IPS-20b (cell line): ENCODE results near the gene SFMBT1.

Source experiments
- H3K27ac ChIP-seq: one replicate; pipeline ENCODE4 v1.5.1; 2013; ENCODE audit warnings: low read length
- H3K27me3 ChIP-seq: 2 replicates; pipeline ENCODE4 v1.6.1; 2013; ENCODE audit warnings: mild to moderate bottlenecking, low read length, inconsistent platforms; ENCODE audit not compliant: insufficient read depth
- H3K36me3 ChIP-seq: 2 replicates; pipeline ENCODE4 v1.6.1; 2013; ENCODE audit warnings: low read depth, mild to moderate bottlenecking, inconsistent platforms, low read length, moderate library complexity; ENCODE audit not compliant: insufficient read depth
- H3K4me1 ChIP-seq: 2 replicates; pipeline ENCODE4 v1.6.1; 2013; ENCODE audit warnings: mild to moderate bottlenecking, control low read depth, inconsistent platforms, low read length, moderate library complexity; ENCODE audit not compliant: insufficient read depth
- H3K4me3 ChIP-seq: 2 replicates; pipeline ENCODE4 v1.5.1; 2013; ENCODE audit warnings: mild to moderate bottlenecking, low read length, inconsistent platforms
- H3K9ac ChIP-seq: 2 replicates; pipeline ENCODE4 v1.6.1; 2013; ENCODE audit warnings: low read depth, mild to moderate bottlenecking, inconsistent platforms, low read length, moderate library complexity
- H3K9me3 ChIP-seq: 2 replicates; pipeline ENCODE4 v1.6.1; 2013; ENCODE audit warnings: mild to moderate bottlenecking, low read depth, low read length, inconsistent platforms; ENCODE audit not compliant: insufficient read depth

The SFMBT1 gene, protein sequence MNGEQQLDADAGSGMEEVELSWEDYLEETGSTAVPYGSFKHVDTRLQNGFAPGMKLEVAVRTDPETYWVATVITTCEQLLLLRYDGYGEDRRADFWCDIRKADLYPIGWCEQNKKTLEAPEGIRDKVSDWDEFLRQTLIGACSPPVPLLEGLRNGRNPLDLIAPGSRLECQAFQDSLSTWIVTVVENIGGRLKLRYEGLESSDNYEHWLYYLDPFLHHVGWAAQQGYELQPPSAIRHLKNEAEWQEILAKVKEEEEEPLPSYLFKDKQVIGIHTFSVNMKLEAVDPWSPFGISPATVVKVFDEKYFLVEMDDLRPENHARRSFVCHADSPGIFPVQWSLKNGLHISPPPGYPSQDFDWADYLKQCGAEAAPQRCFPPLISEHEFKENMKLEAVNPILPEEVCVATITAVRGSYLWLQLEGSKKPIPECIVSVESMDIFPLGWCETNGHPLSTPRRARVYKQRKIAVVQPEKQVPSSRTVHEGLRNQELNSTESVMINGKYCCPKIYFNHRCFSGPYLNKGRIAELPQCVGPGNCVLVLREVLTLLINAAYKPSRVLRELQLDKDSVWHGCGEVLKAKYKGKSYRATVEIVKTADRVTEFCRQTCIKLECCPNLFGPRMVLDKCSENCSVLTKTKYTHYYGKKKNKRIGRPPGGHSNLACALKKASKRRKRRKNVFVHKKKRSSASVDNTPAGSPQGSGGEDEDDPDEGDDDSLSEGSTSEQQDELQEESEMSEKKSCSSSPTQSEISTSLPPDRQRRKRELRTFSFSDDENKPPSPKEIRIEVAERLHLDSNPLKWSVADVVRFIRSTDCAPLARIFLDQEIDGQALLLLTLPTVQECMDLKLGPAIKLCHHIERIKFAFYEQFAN

DNA sequence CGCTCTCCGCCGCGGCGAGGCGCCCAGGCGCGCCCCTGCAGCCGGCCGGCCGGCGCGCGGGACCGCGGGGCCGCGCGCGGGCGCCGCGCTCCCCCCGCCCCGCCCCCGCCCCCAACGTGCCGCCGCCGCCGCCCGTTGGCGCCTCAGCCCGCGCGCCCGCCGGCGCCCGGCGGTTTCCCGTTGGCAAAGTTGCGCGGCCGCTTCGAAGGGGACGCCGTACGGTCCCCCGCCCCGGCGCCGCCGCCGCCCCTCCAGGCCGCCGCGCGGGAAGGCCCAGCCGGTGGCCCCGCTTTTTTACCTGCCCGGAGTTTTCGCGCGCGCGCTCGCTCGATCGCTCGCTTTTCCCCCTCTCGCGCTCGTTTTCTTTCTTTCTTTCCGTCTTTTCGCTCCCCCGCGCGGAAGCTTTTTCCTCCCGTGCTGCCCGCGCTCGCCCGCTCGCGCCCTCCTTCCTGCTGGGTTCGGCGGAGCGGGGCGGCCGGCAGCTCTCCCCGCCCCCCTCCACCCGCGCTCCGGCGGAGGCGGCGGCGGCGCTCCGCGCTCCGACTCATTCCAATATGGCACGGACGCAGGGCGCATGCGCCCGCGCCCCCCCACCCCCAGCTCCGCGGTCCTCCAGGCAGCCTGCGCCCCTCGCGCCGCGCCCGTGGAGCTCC lies at the start of gene SFMBT1:
Gene SFMBT1 (minus strand): TSS at position 556 of the 653 bp plus-strand sequence. CDS start 76,945 bp downstream, outside the sequence.
- Histone ChIP-seq H3K4me1 (peaks cover 7% of the 10 kb centered on the region), H3K4me3 (peak within 1 kb of the TSS; percentile 86), H3K27me3 (peaks cover 47% of the 10 kb centered on the region), H3K36me3 (no peaks in the 10 kb centered on the region), H3K27ac (no peak within 1 kb of the TSS), H3K9me3 (no peaks in the 10 kb centered on the region), H3K9ac (peak within 1 kb of the TSS; percentile 78; the same call in 1 of the 2 replicates)

DNA sequence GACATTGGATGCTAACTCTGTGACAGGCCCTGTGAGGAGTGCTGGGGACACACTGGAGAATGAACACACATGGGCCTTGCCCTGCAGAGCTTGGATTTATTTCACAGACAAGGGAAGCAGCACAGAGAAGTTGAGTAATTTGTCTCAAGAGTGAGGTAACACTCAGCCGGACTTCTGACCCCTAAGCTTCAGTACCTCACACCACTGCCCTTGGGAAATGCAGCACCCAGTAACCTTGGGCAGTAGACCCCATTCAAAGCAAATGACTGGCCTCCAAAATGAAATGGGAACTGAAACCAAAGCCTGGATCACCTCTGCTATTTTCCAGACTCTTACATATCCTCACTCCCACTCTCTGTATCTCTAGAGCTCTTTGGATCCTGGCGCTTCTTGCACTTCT lies 47.1 kb upstream of the SFMBT1 start:
- no peaks in the 10 kb centered on the region for H3K4me1 ChIP-seq
- no peaks in the 10 kb centered on the region for H3K9me3 ChIP-seq
- no peak overlapping the region for H3K4me3 ChIP-seq
- no peak overlapping the region for H3K9ac ChIP-seq
- no peak overlapping the region for H3K27ac ChIP-seq
- peaks cover 26% of the 10 kb centered on the region for H3K36me3 ChIP-seq
- H3K27me3 ChIP-seq, result no peaks in the 10 kb centered on the region

DNA sequence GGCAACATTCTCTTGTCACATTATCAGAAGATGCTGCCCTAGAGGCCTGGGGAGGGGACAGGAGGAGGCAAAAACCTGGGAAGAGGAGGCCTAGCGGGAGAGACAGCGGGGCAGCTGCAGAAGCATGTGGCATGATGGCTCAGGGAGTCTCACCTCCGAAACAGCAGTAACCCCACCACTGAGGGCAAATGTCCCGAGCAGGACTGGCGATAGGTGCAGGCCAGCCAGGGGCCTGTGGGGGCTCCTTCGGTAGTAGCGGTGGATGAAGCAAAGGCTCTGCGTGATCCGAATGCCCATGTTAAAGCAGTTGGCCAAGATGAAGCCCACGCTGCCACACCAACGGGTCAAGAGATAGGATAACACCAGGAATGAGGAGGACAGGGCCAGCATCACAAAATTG lies 46.3 kb upstream of the SFMBT1 start:
- H3K36me3 ChIP-seq, result peaks cover 26% of the 10 kb centered on the region
- no peak overlapping the region for H3K27ac ChIP-seq
- H3K27me3 ChIP-seq, result no peaks in the 10 kb centered on the region
- no peaks in the 10 kb centered on the region for H3K9me3 ChIP-seq
- H3K4me1 ChIP-seq, result no peaks in the 10 kb centered on the region
- no peak overlapping the region for H3K9ac ChIP-seq
- H3K4me3 ChIP-seq, result no peak overlapping the region

DNA sequence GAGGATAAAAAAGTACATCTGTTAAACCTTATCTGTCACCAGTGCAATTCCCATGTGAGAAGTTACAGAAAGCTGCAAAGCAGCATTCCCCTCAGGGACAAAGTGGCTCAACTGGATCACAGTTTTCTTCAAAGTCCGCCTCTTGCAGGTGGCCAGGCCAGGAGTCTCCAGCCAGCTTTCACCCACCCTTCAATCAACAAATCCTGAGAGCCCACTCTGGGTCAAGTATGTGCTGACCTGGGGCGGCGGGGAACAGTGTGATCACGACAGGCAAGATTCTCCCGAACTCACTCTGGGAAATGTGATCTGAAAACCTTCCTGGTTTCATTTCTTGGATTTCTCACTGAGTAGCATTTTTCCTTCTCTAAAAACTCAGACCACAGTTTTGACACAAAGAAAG lies 45.1 kb upstream of the SFMBT1 start:
- Histone ChIP-seq H3K9me3 (no peaks in the 10 kb centered on the region), H3K27me3 (no peaks in the 10 kb centered on the region), H3K36me3 (peaks cover 26% of the 10 kb centered on the region), H3K4me1 (no peaks in the 10 kb centered on the region), H3K9ac (no peak overlapping the region), H3K4me3 (no peak overlapping the region), H3K27ac (no peak overlapping the region)

DNA sequence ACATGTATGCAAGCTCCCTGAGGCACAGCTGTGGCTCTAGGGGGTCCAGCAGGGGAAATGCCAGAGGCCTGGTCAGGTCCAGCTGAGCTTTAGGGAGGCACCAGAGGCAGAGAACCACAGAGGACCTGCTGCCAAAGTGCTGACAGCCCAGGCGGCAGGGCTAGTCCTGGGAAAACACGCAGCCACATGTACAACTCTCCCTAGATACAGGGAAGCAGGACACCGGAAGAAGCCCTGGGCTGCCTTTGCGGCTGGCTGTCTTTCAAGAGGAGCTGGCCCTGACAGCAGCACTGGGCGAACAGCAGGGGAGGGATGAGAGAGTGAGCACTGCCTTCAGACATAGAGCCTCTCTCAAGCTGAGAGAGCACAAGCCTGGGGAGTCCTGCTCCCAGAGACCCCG lies 43.6 kb upstream of the SFMBT1 start:
- H3K36me3 ChIP-seq, result peaks cover 26% of the 10 kb centered on the region
- H3K27ac ChIP-seq, result no peak overlapping the region
- H3K9ac ChIP-seq, result no peak overlapping the region
- H3K9me3 ChIP-seq, result no peaks in the 10 kb centered on the region
- H3K4me1 ChIP-seq, result no peaks in the 10 kb centered on the region
- H3K27me3 ChIP-seq, result no peaks in the 10 kb centered on the region
- no peak overlapping the region for H3K4me3 ChIP-seq

DNA sequence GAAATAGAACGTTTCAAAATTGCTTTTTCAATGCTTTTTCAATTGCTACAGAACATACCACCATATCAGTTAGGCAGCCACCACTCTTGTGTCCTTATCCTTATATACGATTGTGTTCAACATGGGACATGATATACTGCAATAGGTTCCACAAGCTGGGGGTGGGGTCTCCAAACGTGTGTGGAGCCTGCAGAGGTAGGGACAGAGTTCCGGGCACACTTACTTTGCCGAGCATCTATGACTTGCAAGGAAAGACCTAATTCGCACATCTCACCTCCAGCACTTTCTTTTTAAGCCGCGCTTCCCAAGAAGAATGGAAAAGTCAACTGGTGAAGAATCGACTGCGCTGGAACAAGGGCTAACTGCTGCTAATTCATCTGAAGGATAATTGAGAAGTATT lies 39.6 kb upstream of the SFMBT1 start:
- peaks cover 4% of the 10 kb centered on the region; the same call in 1 of the 2 replicates for H3K36me3 ChIP-seq
- no peaks in the 10 kb centered on the region for H3K4me1 ChIP-seq
- H3K9ac ChIP-seq, result no peak overlapping the region
- no peak overlapping the region for H3K4me3 ChIP-seq
- no peaks in the 10 kb centered on the region for H3K27me3 ChIP-seq
- no peaks in the 10 kb centered on the region for H3K9me3 ChIP-seq
- H3K27ac ChIP-seq, result no peak overlapping the region

DNA sequence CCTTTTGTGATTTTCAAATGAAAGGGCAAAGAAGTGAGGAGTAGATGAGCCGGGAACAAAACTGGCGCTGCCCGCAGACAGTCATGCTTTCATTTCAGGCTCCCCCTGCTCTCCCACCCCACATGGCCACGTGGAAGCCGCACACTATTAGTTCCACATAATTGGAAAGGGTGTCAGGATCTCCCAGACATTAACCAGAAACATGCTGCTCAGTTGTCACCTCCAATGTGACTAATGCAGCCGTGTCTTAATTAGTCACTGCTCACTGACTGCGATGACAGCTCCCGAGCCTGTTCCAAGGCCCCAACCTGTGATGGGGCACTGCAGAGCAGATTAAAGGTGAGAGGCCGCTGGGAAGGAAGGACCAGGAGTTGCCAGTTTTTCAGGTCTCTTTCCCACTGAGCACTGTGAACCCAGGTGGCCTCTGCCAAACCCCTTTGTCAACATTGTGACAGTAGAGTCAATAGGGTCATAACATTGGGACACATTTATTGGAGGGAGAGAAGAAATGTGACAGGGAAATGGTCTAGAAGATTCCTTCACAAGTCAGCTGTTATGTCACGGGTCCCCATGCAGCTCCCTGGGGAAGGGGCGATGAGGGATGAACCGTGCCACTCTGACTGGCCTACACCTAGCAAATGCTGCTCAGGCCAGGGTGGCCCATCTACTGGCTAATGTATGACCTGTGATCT lies 38.6 kb upstream of the SFMBT1 start:
- Histone ChIP-seq H3K9ac (no peak overlapping the region), H3K36me3 (no peaks in the 10 kb centered on the region), H3K4me3 (no peak overlapping the region), H3K9me3 (no peaks in the 10 kb centered on the region), H3K27ac (no peak overlapping the region), H3K4me1 (no peaks in the 10 kb centered on the region), H3K27me3 (no peaks in the 10 kb centered on the region)

DNA sequence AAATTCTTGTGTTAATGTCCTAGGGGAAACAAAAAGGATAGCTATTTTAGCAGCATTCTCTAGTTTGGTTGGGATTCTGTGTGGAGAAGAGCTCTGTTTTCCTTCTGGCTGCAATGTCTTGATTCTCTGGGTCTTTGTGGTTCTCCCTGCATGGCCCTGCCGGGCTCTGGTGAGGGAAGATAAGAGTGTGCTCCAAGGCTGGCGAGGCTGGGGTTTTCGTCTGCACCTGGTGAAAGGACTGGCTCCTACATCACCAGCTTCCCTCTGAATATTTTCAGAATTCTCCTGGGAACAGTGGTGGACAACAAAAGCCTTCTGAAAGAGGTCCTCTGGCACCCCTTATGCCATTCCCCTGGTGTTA lies 38.1 kb upstream of the SFMBT1 start:
- no peak overlapping the region for H3K4me3 ChIP-seq
- no peak overlapping the region for H3K27ac ChIP-seq
- no peaks in the 10 kb centered on the region for H3K9me3 ChIP-seq
- H3K9ac ChIP-seq, result no peak overlapping the region
- no peaks in the 10 kb centered on the region for H3K36me3 ChIP-seq
- no peaks in the 10 kb centered on the region for H3K4me1 ChIP-seq
- no peaks in the 10 kb centered on the region for H3K27me3 ChIP-seq

DNA sequence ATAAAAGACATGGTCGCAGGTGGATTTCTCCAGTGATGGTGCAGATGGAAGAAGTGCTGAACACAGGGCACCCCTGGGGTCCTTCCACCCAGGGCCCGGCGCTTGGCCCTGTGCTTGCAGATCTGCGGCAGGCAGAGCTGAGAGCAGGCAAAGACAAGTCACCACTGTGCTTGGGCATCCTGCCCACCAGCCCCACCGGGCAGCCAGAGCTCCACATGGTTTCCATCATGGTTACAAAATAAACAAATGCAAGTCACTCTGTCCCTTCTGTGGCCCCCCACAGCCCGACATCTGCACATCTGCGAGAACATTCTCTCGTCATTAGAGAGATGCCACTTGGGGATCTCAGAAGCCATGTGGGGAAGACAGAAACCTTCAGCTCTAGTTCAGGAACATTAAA lies 37.6 kb upstream of the SFMBT1 start:
- no peak overlapping the region for H3K4me3 ChIP-seq
- H3K9ac ChIP-seq, result no peak overlapping the region
- H3K27me3 ChIP-seq, result no peaks in the 10 kb centered on the region
- H3K9me3 ChIP-seq, result no peaks in the 10 kb centered on the region
- H3K27ac ChIP-seq, result no peak overlapping the region
- no peaks in the 10 kb centered on the region for H3K4me1 ChIP-seq
- no peaks in the 10 kb centered on the region for H3K36me3 ChIP-seq

DNA sequence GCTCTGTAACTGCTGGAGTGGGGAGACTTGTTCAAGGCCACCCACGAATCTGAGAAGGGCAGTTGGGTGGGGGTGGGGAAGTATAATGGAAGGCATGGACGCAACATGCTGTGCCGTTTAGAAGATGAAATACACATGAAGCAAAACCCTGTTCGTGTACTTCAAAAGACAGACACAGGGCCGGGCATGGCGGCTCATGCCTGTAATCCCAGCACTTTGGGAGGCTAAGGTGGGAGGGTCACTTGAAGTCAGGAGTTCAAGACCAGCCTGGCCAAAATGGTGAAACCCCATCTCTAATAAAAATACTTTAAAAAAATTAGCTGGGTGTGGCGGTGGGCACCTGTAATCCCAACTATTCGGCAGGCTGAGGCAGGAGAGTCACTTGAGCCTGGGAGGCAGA lies 36.9 kb upstream of the SFMBT1 start:
- no peaks in the 10 kb centered on the region for H3K9me3 ChIP-seq
- H3K9ac ChIP-seq, result no peak overlapping the region
- no peaks in the 10 kb centered on the region for H3K4me1 ChIP-seq
- H3K27me3 ChIP-seq, result no peaks in the 10 kb centered on the region
- no peak overlapping the region for H3K27ac ChIP-seq
- H3K4me3 ChIP-seq, result no peak overlapping the region
- no peaks in the 10 kb centered on the region for H3K36me3 ChIP-seq

DNA sequence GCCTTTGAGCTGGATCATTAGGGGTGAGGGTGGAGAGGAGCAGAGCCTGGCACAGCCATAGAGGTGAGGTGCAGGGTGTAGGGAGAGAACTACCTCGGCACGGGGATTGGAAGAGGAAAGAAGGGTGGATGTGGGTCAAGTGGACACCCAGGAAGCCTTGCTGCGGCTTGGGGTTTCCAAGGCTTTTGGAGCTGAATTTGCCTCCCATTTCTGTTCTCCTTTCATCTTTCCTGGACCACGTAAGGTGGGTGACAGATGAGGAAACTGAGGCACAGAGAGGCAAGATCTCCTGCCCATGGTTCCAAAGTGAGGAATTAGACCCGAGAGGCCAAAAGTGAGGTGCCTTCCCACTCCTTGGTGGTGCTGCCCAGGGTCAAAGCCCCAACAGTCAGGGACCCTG lies 35.4 kb upstream of the SFMBT1 start:
- Histone ChIP-seq H3K27me3 (no peaks in the 10 kb centered on the region), H3K4me3 (no peak overlapping the region), H3K27ac (no peak overlapping the region), H3K36me3 (no peaks in the 10 kb centered on the region), H3K9ac (no peak overlapping the region), H3K4me1 (no peaks in the 10 kb centered on the region), H3K9me3 (no peaks in the 10 kb centered on the region)
